NCI-H1105 treated with DMSO at 0.1 percent for 48 hours (cell line): ENCODE data around the gene MOAP1.
"Not testable (repeated sequence)": the region's sequence is repeated elsewhere in the genome, so short reads cannot be mapped to it uniquely, and the experiment has no call there.

Experiments
- DNase-seq: peaks from one replicate; lab custom pipeline; 2025; lab: John Stamatoyannopoulos, UW

The MOAP1 gene, protein sequence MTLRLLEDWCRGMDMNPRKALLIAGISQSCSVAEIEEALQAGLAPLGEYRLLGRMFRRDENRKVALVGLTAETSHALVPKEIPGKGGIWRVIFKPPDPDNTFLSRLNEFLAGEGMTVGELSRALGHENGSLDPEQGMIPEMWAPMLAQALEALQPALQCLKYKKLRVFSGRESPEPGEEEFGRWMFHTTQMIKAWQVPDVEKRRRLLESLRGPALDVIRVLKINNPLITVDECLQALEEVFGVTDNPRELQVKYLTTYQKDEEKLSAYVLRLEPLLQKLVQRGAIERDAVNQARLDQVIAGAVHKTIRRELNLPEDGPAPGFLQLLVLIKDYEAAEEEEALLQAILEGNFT

GRCh38 chr14:93184391-93185348, at the start of gene MOAP1, which contains the start of gene LYSET:
Gene MOAP1, minus strand, starts transcription at chr14:93184897. Its CDS starts 655 bp downstream, at chr14:93184242.
Gene LYSET, plus strand, starts transcription at chr14:93185317. Its CDS starts 89 bp downstream, at chr14:93185406.
- DNase-seq, result peak; percentile 76

- DNase-seq, result not testable (repeated sequence)
Measured at GRCh38 chr14:93233078-93233477, 48.4 kb upstream of the MOAP1 start.

DNA sequence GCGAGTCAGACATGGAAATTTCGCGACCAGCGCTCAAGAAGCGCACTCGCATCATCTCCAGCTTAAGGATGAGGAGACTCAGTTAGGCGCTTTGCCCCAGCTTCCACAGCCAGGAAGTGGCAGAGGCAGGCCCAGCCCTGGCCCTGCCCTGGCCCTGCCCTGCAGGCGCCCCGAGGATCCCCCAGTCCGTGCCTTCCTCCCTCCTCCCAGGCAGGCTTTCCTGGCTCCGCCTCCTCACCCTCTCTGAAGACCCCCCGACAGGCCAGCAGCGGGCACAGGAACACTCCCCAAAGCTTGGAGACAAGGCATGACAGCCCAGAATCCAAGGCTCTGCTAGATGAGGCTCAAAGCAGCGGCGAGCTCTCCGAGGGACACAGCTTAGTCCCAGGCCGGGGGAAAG, 47.5 kb upstream of the MOAP1 start:
- no peak for DNase-seq

- peak; percentile 50 for DNase-seq
Measured at GRCh38 chr14:93231129-93231979, 46.7 kb upstream of the MOAP1 start.

DNA sequence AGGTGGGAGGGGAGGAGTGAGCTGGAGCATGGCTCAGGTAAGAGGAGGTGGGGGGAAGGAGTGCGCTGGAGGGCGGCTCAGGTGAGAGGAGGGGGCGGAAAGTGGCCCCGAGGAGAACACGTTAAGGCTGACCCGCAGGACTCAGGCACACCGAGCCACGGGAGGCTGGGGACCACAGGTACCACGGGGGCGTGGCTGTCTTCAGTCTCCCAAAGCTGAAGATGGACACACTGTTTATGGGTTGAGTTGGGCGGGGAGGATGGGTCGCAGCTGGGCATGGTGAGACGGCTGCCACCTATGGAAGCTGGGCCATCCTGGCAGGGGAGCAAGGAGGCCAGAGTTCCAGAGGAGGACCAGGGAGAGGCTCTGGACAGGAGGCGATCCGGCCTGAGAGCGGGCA, 45.8 kb upstream of the MOAP1 start:
- no peak for DNase-seq

- no peak for DNase-seq
Measured at GRCh38 chr14:93228550-93228949, 43.9 kb upstream of the MOAP1 start.

GRCh38 chr14:93223565-93223964, 38.9 kb upstream of the MOAP1 start:
- no peak for DNase-seq

GRCh38 chr14:93220509-93220908, 35.8 kb upstream of the MOAP1 start:
- DNase-seq, result no peak

DNA sequence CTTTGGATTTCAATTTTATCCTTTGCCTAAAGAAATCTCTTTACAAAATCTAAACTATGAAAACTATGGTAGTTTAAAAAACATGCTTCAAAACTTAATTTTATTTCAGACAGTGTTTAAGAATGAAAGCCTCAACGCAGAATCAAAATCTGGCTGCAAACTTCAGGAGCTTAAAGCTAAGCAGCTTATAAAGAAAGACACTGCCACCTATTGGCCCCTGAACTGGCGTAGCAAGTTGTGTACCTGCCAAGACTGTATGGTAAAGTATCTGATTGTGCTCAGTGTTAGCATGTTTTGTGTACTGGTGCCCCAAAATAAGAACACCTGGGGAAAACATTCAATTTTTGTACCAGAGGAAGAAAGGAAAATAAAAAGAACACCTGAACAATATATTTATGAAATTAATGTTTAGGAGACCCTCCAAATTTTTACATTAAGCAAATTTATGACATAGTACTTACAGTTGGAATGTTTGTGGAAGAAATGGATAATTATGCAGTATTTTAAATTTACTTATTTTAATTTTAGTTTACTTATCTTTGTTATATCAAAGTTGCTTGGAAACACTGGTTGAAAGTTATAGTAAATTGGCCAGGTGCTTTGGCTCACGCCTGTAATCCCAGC, 34.5 kb upstream of the MOAP1 start:
- peak; percentile 64 for DNase-seq

DNA sequence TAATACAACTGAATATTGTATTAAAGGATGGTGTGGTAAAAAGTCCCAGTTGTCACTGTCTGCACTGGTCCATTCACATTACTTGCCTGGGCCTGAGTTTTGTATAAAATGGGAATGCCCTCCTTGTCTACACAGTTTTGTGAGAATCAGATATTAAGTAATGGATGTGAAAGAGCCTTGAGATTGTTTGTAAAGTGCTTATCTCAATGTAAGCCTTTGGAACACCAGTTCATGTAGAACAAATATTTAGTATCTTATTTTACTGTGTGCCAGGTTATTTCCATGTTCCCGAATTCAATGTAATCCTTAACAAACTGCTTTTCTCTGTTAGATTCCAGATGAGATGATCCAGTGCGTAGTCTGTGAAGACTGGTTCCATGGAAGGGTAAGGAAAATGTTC, 29.9 kb upstream of the MOAP1 start:
- no peak for DNase-seq

- DNase-seq, result no peak
Measured at GRCh38 chr14:93212432-93212831, 27.7 kb upstream of the MOAP1 start.

GRCh38 chr14:93207468-93208308, 23.0 kb upstream of the MOAP1 start:
- peak; percentile 61 for DNase-seq

- peak; percentile 97 for DNase-seq
Measured at GRCh38 chr14:93206793-93207467, 22.2 kb upstream of the MOAP1 start, which contains the start of the genes GON7 and UBR7. Gene GON7, minus strand, starts transcription at chr14:93207065. Its CDS starts 28 bp downstream, at chr14:93207037. Gene UBR7, plus strand, starts transcription at chr14:93207256. Its CDS starts 36 bp downstream, at chr14:93207292.

DNA sequence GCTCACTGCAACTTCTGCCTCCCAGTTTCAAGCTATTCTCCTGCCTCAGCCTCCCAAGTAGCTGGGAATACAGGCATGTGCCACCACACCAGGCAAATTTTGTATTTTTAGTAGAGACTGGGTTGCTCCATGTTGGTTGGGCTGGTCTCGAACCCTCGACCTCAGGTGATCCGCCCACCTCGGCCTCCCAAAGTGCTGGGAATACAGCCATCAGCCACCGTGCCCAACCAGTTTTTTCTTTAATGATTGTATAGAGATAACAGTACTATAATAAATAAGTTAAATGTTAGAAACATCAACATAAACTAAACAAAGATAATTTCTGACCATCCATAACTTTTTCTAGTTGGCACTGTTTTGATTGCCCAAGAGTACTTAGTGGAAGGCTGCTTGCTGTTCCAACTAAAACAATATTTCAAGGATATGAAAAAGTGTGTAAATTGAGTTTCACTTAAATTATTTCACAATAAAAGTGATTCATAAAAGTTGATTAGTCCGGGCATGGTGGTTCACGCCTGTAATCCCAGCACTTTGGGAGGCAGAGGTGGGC, 16.5 kb upstream of the MOAP1 start:
- DNase-seq, result no peak

DNA sequence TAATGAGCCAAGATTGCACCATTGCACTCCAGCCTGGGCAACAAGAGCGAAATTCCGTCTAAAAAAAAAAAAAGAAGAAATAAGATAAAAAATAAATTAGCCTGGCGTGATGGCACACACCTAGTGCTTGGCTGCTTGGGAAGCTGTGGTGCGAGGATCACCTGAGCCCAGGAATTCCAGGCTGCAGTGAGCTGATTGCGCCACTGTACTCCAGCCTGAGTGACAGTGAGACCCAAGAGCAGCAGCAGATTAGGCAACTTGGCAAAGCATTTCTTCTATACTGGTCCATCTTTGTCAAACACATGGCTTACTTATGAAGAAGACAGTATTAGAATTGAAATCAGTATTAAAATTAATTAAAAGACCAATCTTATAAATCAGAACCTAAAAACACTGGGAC, 15.9 kb upstream of the MOAP1 start:
- no peak for DNase-seq

GRCh38 chr14:93199031-93199430, 14.3 kb upstream of the MOAP1 start:
- DNase-seq, result no peak

- DNase-seq, result no peak
Measured at GRCh38 chr14:93195316-93195999, 10.8 kb upstream of the MOAP1 start.

DNA sequence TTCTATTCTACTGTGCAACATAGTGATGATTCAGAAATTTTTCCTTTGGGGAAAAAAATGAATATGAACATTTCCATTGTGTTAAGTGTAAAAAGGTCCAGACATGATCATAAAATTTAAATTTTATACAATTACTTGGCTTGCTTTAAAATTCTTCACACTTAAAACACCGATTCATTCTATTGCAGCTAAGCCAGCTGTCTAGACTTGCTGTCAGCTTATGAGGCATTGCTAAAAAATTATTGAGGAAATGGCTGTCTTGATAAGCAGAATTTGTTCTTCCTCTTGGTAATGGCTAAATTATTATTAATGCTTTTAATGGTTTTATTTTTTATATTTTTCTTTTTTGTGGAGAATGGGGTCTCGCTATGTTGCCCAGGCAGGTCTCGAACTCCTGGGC, 2.3 kb upstream of the MOAP1 start:
- DNase-seq, result no peak

DNA sequence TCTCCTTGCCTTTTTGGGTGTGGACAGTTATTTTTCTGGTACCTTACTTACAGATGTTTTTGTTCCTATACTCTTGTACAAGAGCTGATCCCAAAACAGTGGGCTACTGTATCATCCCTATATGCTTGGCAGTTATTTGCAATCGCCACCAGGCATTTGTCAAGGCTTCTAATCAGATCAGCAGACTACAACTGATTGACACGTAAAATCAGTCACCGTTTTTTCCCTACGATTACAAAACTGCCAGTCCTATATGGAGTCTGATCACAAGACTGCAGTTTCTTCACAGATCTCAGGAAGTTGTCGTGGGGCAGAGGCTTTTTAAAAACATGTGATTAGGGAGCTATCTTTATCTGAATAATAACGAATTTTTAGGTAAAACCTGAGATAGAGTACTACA, 1.8 kb upstream of the MOAP1 start:
- no peak for DNase-seq
